IMR-90 (cell line): ENCODE data around the gene DEGS2. TPM values are rescaled to one million over a fixed set of nuclear protein-coding genes. Genes with fewer than 3 reads are reported as not detected.
A peak's percentile ranks its signal among the peaks of the same experiment; 100 is the strongest.

Experiments
- ATAC-seq: fragments of 200-7000 bp; cut with Tn5 transposase; 2 replicates; pipeline ENCODE4 v1.9.1; 2020; ENCODE audit warnings: low read depth, mild to moderate bottlenecking, moderate library complexity
- BruUV-seq: library from RNA; stranded (reverse); fragments of 400-500 nt; replicated peaks from 2 replicates; lab custom pipeline; 2021; lab: Mats Ljungman, UMichigan
- CTCF ChIA-PET: fragments of 300-600 bp; formaldehyde crosslinking; extraction: SDS; loops from one replicate; lab custom pipeline; 2021; ENCODE audit warnings: antibody characterized with exemption; lab: Yijun Ruan, JAX
- POLR2A ChIA-PET: fragments of 300-600 bp; sonication (Branson Sonifier 250); formaldehyde crosslinking; loops from one replicate; lab custom pipeline; 2022; ENCODE audit warnings: antibody characterized with exemption; ENCODE audit not compliant: unreplicated experiment; lab: Charles Lee
- DNase-seq: peaks from one replicate; pipeline ENCODE4 v3.0.0; 2013
- H2AFZ ChIP-seq: replicated peaks from 2 replicates; pipeline ENCODE3; 2013; ENCODE audit warnings: low read length, mild to moderate bottlenecking; ENCODE audit not compliant: poor library complexity
- H2AK5ac ChIP-seq: 2 replicates; pipeline ENCODE4 v1.6.1; 2013; ENCODE audit warnings: low read depth, low read length, inconsistent platforms
- H2AK9ac ChIP-seq: replicated peaks from 2 replicates; pipeline ENCODE3; 2013; ENCODE audit warnings: mild to moderate bottlenecking, low read depth, low read length, moderate library complexity; ENCODE audit not compliant: poor library complexity
- H2BK120ac ChIP-seq: 2 replicates; pipeline ENCODE4 v1.6.1; 2013; ENCODE audit warnings: low read depth, low read length, inconsistent platforms
- H2BK15ac ChIP-seq: 3 replicates; pipeline ENCODE4 v1.6.1; 2013; ENCODE audit warnings: low read depth, low read length, inconsistent platforms
- H2BK20ac ChIP-seq: 2 replicates; pipeline ENCODE4 v1.6.1; 2013; ENCODE audit warnings: low read depth, mild to moderate bottlenecking, inconsistent platforms, low read length, moderate library complexity
- H2BK5ac ChIP-seq: 2 replicates; pipeline ENCODE4 v1.6.1; 2013; ENCODE audit warnings: mild to moderate bottlenecking, low read depth, low read length, inconsistent platforms; ENCODE audit not compliant: poor library complexity, severe bottlenecking
- H3K14ac ChIP-seq: replicated peaks from 2 replicates; pipeline ENCODE4 v1.6.1; 2013; ENCODE audit warnings: low read depth, low read length, inconsistent platforms
- H3K18ac ChIP-seq: 2 replicates; pipeline ENCODE4 v1.6.1; 2013; ENCODE audit warnings: low read depth, low read length, control low read depth
- H3K23ac ChIP-seq: 2 replicates; pipeline ENCODE4 v1.6.1; 2013; ENCODE audit warnings: low read depth, low read length, inconsistent platforms
- H3K27ac ChIP-seq: 2 replicates; pipeline ENCODE4 v1.5.1; 2013; ENCODE audit warnings: mild to moderate bottlenecking, control low read depth, low read length; ENCODE audit not compliant: insufficient read depth
- H3K27me3 ChIP-seq: 2 replicates; pipeline ENCODE4 v1.6.1; 2013; ENCODE audit warnings: low read length; ENCODE audit not compliant: control insufficient read depth, insufficient read depth
- H3K36me3 ChIP-seq: 2 replicates; pipeline ENCODE4 v1.6.1; 2013; ENCODE audit warnings: low read length, mixed read lengths; ENCODE audit not compliant: control insufficient read depth, insufficient read depth
- H3K4ac ChIP-seq: 2 replicates; pipeline ENCODE4 v1.6.1; 2013; ENCODE audit warnings: low read depth, low read length, inconsistent platforms
- H3K4me1 ChIP-seq: 2 replicates; pipeline ENCODE4 v1.6.1; 2013; ENCODE audit warnings: low read length, mixed read lengths; ENCODE audit not compliant: control insufficient read depth, insufficient read depth
- H3K4me2 ChIP-seq: 2 replicates; pipeline ENCODE4 v1.6.1; 2013; ENCODE audit warnings: low read depth, mild to moderate bottlenecking, control low read depth, low read length, moderate library complexity
- H3K4me3 ChIP-seq: 2 replicates; pipeline ENCODE4 v1.5.1; 2013; ENCODE audit warnings: low read depth, mild to moderate bottlenecking, control low read depth, low read length, moderate library complexity; ENCODE audit not compliant: insufficient read depth
- H3K56ac ChIP-seq: 2 replicates; pipeline ENCODE4 v1.6.1; 2013; ENCODE audit warnings: low read length, inconsistent platforms; ENCODE audit not compliant: insufficient read depth; ENCODE audit errors: extremely low read depth
- H3K79me1 ChIP-seq, 2 experiments: 2 replicates each; pipeline ENCODE4 v1.6.1; 2013; ENCODE audit warnings: low read length in 2 of 2, inconsistent platforms in 1 of 2, low read depth in 1 of 2
- H3K9ac ChIP-seq: 2 replicates; pipeline ENCODE4 v1.6.1; 2013; ENCODE audit warnings: low read depth, low read length, control low read depth
- H3K9me1 ChIP-seq: 2 replicates; pipeline ENCODE4 v1.6.1; 2013; ENCODE audit warnings: low read length, inconsistent platforms; ENCODE audit not compliant: insufficient read depth
- H3K9me3 ChIP-seq: 2 replicates; pipeline ENCODE4 v1.6.1; 2013; ENCODE audit warnings: low read length; ENCODE audit not compliant: control insufficient read depth, insufficient read depth
- H4K20me1 ChIP-seq: 2 replicates; pipeline ENCODE4 v1.6.1; 2013; ENCODE audit warnings: low read length, inconsistent platforms; ENCODE audit not compliant: insufficient read depth
- H4K5ac ChIP-seq: 2 replicates; pipeline ENCODE4 v1.6.1; 2013; ENCODE audit warnings: mild to moderate bottlenecking, low read depth, low read length, control low read depth
- H4K8ac ChIP-seq, 2 experiments: 2 replicates each; pipeline ENCODE4 v1.6.1; 2013; ENCODE audit warnings: low read depth in 2 of 2, low read length in 2 of 2, control low read depth in 1 of 2, inconsistent platforms in 1 of 2
- H4K91ac ChIP-seq: 2 replicates; pipeline ENCODE4 v1.6.1; 2013; ENCODE audit warnings: low read depth, low read length, inconsistent platforms; ENCODE audit not compliant: insufficient read depth
- BHLHE40 ChIP-seq: fragments of 150-350 bp; IDR thresholded peaks from 2 replicates; pipeline ENCODE4 v1.6.1; 2016; ENCODE audit warnings: mild to moderate bottlenecking, low read depth, low read length
- CEBPB ChIP-seq: IDR thresholded peaks from 2 replicates; pipeline ENCODE4 v1.6.1; 2012; ENCODE audit warnings: low read depth, low read length, improper control_type of control experiment
- CHD1 ChIP-seq: IDR thresholded peaks from 2 replicates; pipeline ENCODE4 v1.6.1; 2012; ENCODE audit warnings: low read depth, low read length, improper control_type of control experiment
- CTCF ChIP-seq: conservative IDR thresholded peaks from 2 replicates; pipeline ENCODE4 v1.5.1; 2012; ENCODE audit warnings: mild to moderate bottlenecking, low read depth, low read length, improper control_type of control experiment
- FOS ChIP-seq: fragments of 150-350 bp; IDR thresholded peaks from 2 replicates; pipeline ENCODE4 v1.6.1; 2016; ENCODE audit warnings: low read depth, low read length
- MAFK ChIP-seq: IDR thresholded peaks from 2 replicates; pipeline ENCODE4 v1.6.1; 2012; ENCODE audit warnings: low read depth, low read length, improper control_type of control experiment
- MAZ ChIP-seq: IDR thresholded peaks from 2 replicates; pipeline ENCODE4 v1.6.1; 2012; ENCODE audit warnings: low read depth, mild to moderate bottlenecking, low read length, improper control_type of control experiment, moderate library complexity, borderline replicate concordance
- MXI1 ChIP-seq: IDR thresholded peaks from 2 replicates; pipeline ENCODE4 v1.6.1; 2012; ENCODE audit warnings: low read depth, mild to moderate bottlenecking, low read length, moderate library complexity, borderline replicate concordance
- NFE2L2 ChIP-seq: fragments of 150-350 bp; IDR thresholded peaks from 2 replicates; pipeline ENCODE4 v1.6.1; 2016; ENCODE audit warnings: low read depth, mild to moderate bottlenecking, low read length
- POLR2A ChIP-seq: IDR thresholded peaks from 2 replicates; pipeline ENCODE4 v1.6.1; 2012; ENCODE audit warnings: mild to moderate bottlenecking, low read depth, low read length
- RAD21 ChIP-seq: IDR thresholded peaks from 2 replicates; pipeline ENCODE4 v1.6.1; 2012; ENCODE audit warnings: low read length, improper control_type of control experiment
- RCOR1 ChIP-seq: IDR thresholded peaks from 2 replicates; pipeline ENCODE4 v1.6.1; 2012; ENCODE audit warnings: mild to moderate bottlenecking, low read length, improper control_type of control experiment; ENCODE audit not compliant: insufficient replicate concordance
- RFX5 ChIP-seq: IDR thresholded peaks from 2 replicates; pipeline ENCODE4 v1.8.0; 2012; ENCODE audit warnings: low read depth, mild to moderate bottlenecking, low read length, moderate library complexity
- SMC3 ChIP-seq: fragments of 150-350 bp; IDR thresholded peaks from 2 replicates; pipeline ENCODE4 v1.6.1; 2016; ENCODE audit warnings: low read depth, mild to moderate bottlenecking, antibody characterized with exemption, low read length, moderate library complexity
- WGBS, 2 experiments: methylation state at CpG; one replicate each; pipeline versions ENCODE4 v1.1.5 to v1.1.7; 2013; ENCODE audit warnings: missing lambda C conversion rate in 2 of 2; ENCODE audit not compliant: insufficient read length in 1 of 2; ENCODE audit errors: extremely low coverage in 2 of 2; 5-methylcytosine and 5-hydroxymethylcytosine counted together
- dilution Hi-C: fragments of 300-500 bp; cut with HindIII; formaldehyde crosslinking; loops from one replicate; pipeline ENCODE4 v1.14.3; 2018; ENCODE audit warnings: low sequenced_read_pairs; ENCODE audit not compliant: unreplicated experiment
- in situ Hi-C: fragments of 300-500 bp; cut with MboI; formaldehyde crosslinking; loops from 3 replicates; pipeline ENCODE4 v1.14.3; 2019; ENCODE audit warnings: low sequenced_read_pairs, inconsistent platforms, mixed read lengths
- intact Hi-C: fragments of 100-400 bp; cut with micrococcal nuclease; formaldehyde crosslinking; loops from 2 replicates; pipeline ENCODE4 v1.10.0; 2022
- polyA plus RNA-seq, 3 experiments: library from polyadenylated mRNA; depleted of rRNA; stranded (reverse); fragments of >200 nt; gene quantifications; 2 replicates each; pipeline ENCODE4 v1.2.3, GENCODE V29; 2012; ENCODE audit warnings: low replicate concordance in 1 of 3
- total RNA-seq: library from RNA; depleted of rRNA; stranded (reverse); fragments of >200 nt; gene quantifications from 2 replicates; pipeline ENCODE4 v1.2.3, GENCODE V29; 2012
- TF ChIP-seq, protein P1 (sequence below): fragments of 150-350 bp; IDR thresholded peaks from 2 replicates; pipeline ENCODE4 v1.6.1; 2016; ENCODE audit warnings: low read depth, mild to moderate bottlenecking, low read length, moderate library complexity, borderline replicate concordance
- TF ChIP-seq, protein P2 (sequence below): fragments of 150-350 bp; IDR thresholded peaks from 2 replicates; pipeline ENCODE4 v1.6.1; 2017; ENCODE audit warnings: mild to moderate bottlenecking, antibody characterized with exemption, low read length, low read depth

DEGS2 gene
- total and polyA plus RNA-seq, 2 of the 4 experiments (the other 2 are of a cell fraction): not detected

DNA sequence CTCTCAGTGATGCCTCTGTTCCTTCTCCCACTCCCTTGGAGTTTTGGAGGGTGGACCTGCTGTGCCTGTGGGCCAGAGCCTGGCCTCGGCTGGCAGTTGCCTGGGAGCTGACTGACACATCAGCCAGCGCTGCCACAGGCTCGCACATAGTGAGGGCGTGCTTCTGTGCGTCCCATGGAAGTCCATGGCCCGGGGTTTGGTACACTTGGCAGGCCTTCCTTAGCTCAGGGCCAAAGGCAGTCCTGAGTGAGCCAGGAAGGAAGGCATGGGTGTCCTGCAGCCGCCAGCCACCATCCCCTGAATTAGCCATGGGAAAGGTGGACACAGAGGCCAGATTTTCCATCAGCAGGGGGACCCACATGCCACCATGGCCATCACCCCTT lies 1.1 kb upstream of the DEGS2 start:
- intact Hi-C loops (no loop called here), in situ Hi-C loops (no loop called here), dilution Hi-C loops (no loop called here)
- no peak overlapping the region for H3K18ac ChIP-seq
- H2BK20ac ChIP-seq: no peak overlapping the region
- H3K4ac ChIP-seq: no peak overlapping the region
- H2AK9ac ChIP-seq: peak overlapping the region; percentile 50
- H3K9ac ChIP-seq: no peak overlapping the region
- no TSS peak for BruUV-seq
- H3K36me3 ChIP-seq: no peaks in the 10 kb centered on the region
- ChIA-PET CTCF (no interaction called here), POLR2A (no interaction called here)
- H2AFZ ChIP-seq: no peak overlapping the region
- H3K79me1 ChIP-seq: no peaks in the 10 kb centered on the region
- H4K5ac ChIP-seq: no peak overlapping the region
- DNase-seq: no peak
- H3K4me2 ChIP-seq: no peak overlapping the region
- no peak overlapping the region for H2AK5ac ChIP-seq
- H2BK5ac ChIP-seq: no peak overlapping the region
- TF ChIP-seq RAD21 (no peak), MXI1 (no peak), CTCF (no peak), MAZ (no peak), RFX5 (no peak), NFE2L2 (no peak), CEBPB (no peak), BHLHE40 (no peak), MAFK (no peak), CHD1 (no peak), SMC3 (no peak), POLR2A (no peak), RCOR1 (no peak), FOS (no peak)
- TF ChIP-seq, protein P1, sequence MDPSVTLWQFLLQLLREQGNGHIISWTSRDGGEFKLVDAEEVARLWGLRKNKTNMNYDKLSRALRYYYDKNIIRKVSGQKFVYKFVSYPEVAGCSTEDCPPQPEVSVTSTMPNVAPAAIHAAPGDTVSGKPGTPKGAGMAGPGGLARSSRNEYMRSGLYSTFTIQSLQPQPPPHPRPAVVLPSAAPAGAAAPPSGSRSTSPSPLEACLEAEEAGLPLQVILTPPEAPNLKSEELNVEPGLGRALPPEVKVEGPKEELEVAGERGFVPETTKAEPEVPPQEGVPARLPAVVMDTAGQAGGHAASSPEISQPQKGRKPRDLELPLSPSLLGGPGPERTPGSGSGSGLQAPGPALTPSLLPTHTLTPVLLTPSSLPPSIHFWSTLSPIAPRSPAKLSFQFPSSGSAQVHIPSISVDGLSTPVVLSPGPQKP: no peak
- TF ChIP-seq, protein P2, sequence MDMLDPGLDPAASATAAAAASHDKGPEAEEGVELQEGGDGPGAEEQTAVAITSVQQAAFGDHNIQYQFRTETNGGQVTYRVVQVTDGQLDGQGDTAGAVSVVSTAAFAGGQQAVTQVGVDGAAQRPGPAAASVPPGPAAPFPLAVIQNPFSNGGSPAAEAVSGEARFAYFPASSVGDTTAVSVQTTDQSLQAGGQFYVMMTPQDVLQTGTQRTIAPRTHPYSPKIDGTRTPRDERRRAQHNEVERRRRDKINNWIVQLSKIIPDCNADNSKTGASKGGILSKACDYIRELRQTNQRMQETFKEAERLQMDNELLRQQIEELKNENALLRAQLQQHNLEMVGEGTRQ: no peak
- H2BK15ac ChIP-seq: no peak overlapping the region
- H3K14ac ChIP-seq: no peak overlapping the region
- no peaks in the 10 kb centered on the region for H3K9me1 ChIP-seq
- H3K9me3 ChIP-seq: peaks cover 10% of the 10 kb centered on the region; the same call in 1 of the 2 replicates
- no peak overlapping the region for H2BK120ac ChIP-seq
- no peak overlapping the region for H4K8ac ChIP-seq
- no peak overlapping the region for H3K4me3 ChIP-seq
- no peaks in the 10 kb centered on the region for H3K4me1 ChIP-seq
- H4K91ac ChIP-seq: no peak overlapping the region
- H4K20me1 ChIP-seq: no peaks in the 10 kb centered on the region
- no peak overlapping the region for H3K56ac ChIP-seq
- H3K27me3 ChIP-seq: peaks cover 59% of the 10 kb centered on the region
- H3K23ac ChIP-seq: no peak overlapping the region
- WGBS, 2 experiments: 72% methylated on average over 3 of the region's 7 CpGs; no CpG with 5 or more reads in 1 of the 2 experiments
- no peak for ATAC-seq
- H3K27ac ChIP-seq: no peak overlapping the region
